ENCODE measurements around the gene MUCL1. TPM values are rescaled to one million over a fixed set of nuclear protein-coding genes. Genes with fewer than 3 reads are reported as not detected.

Gene MUCL1
- total and polyA plus RNA-seq, 2 of the 8 experiments (the other 6 are each of a cell fraction or from before 2014, with no cell fraction given) = not detected

- TF ChIP-seq EZH2 (IDR thresholded peaks at IDR 0.05; ENCODE audit: low read depth, low read length, severe bottlenecking) = no peak
- no peak for TF ChIP-seq RXRA (IDR thresholded peaks at IDR 0.05; ENCODE audit: insufficient read depth, low read depth, low read length)
- no peak for TF ChIP-seq RFX5 (IDR thresholded peaks at IDR 0.05; ENCODE audit: borderline replicate concordance, low read depth, low read length)
- TF ChIP-seq CHD1 (IDR thresholded peaks at IDR 0.05; ENCODE audit: low read depth, low read length) = no peak
- no peak for TF ChIP-seq NANOG (IDR thresholded peaks at IDR 0.05; ENCODE audit: insufficient read depth, low read depth, low read length, poor library complexity, severe bottlenecking)
- no peak for TF ChIP-seq CREB1 (IDR thresholded peaks at IDR 0.05)
- TF ChIP-seq KDM5A (IDR thresholded peaks at IDR 0.05; ENCODE audit: low read length) = no peak
- TF ChIP-seq JUN (IDR thresholded peaks at IDR 0.05; ENCODE audit: low read depth, low read length) = no peak
Observed at GRCh38 chr12:54863948-54864618, 9.8 kb downstream of the MUCL1 start (continued).
